A549 (cell line): ENCODE results near the gene F8. TPM values are rescaled to one million over a fixed set of nuclear protein-coding genes. Genes with fewer than 3 reads are reported as not detected.

Experiments used
- ATAC-seq, 2 experiments: fragments of 200-7000 bp in 1 of 2; fragments of >200 bp in 1 of 2; cut with Nextera tagmentation in 1 of 2; cut with Tn5 transposase in 1 of 2; 3 replicates each; pipeline versions ENCODE4 v1.8.0 to v1.9.1; 2018 to 2020; ENCODE audit warnings: mild to moderate bottlenecking in 1 of 2, moderate library complexity in 1 of 2
- CTCF ChIA-PET: fragments of 300-600 bp; sonication (Branson Sonifier 250); formaldehyde crosslinking; extraction: SDS; loops from one replicate; lab custom pipeline; 2021; ENCODE audit warnings: antibody characterized with exemption, inconsistent platforms; lab: Yijun Ruan, JAX
- POLR2A ChIA-PET: fragments of 350-600 bp; formaldehyde crosslinking; extraction: SDS; loops from one replicate; lab custom pipeline; 2021; ENCODE audit warnings: antibody characterized with exemption, inconsistent platforms; lab: Yijun Ruan, JAX
- DNase-seq, 2 experiments: peaks; one replicate each; pipeline versions ENCODE4 v3.0.0 to v3.0.0-alpha.2; 2011 to 2016; ENCODE audit warnings: low read depth in 1 of 2, low spot score in 1 of 2
- FAIRE-seq: peaks from 2 replicates; lab custom pipeline; 2011; peaks lifted over from hg19 to GRCh38; lab: Jason Lieb, UNC
- H3K27ac ChIP-seq, 2 experiments: fragments of >200 bp; sonication (Bioruptor Twin); formaldehyde crosslinking; 3 replicates each; pipeline ENCODE4 v1.5.1; 2016 to 2017
- H3K4me1 ChIP-seq: fragments of >200 bp; sonication (Bioruptor Twin); formaldehyde crosslinking; 3 replicates; pipeline ENCODE4 v1.6.1; 2016
- H3K4me2 ChIP-seq: fragments of >200 bp; sonication (Bioruptor Twin); formaldehyde crosslinking; 3 replicates; pipeline ENCODE4 v1.6.1; 2016
- H3K4me3 ChIP-seq: fragments of >200 bp; sonication (Bioruptor Twin); formaldehyde crosslinking; 3 replicates; pipeline ENCODE4 v1.5.1; 2016
- H3K9me3 ChIP-seq: fragments of >200 bp; sonication (Bioruptor Twin); formaldehyde crosslinking; 3 replicates; pipeline ENCODE4 v1.6.1; 2016
- BHLHE40 ChIP-seq: IDR thresholded peaks from 2 replicates; pipeline ENCODE4 v1.6.1; 2012; ENCODE audit warnings: low read depth, low read length, inconsistent platforms
- CBX8 ChIP-seq: fragments of 200-600 bp; sonication (generic); IDR thresholded peaks from 2 replicates; pipeline ENCODE4 v1.6.1; 2016
- CEBPB ChIP-seq, 2 experiments: fragments of >200 bp in 1 of 2; sonication (Bioruptor Twin) in 1 of 2; formaldehyde crosslinking in 1 of 2; IDR thresholded peaks; 2 replicates each; pipeline ENCODE4 v1.6.1; 2012 to 2016
- CHD4 ChIP-seq: fragments of 200-600 bp; sonication (generic); IDR thresholded peaks from 2 replicates; pipeline ENCODE4 v1.6.1; 2016; ENCODE audit warnings: antibody characterized with exemption, mild to moderate bottlenecking, borderline replicate concordance
- EHMT2 ChIP-seq: fragments of 200-600 bp; sonication (generic); IDR thresholded peaks from 2 replicates; pipeline ENCODE4 v1.6.1; 2016; ENCODE audit warnings: antibody characterized with exemption, low read depth, mild to moderate bottlenecking, moderate library complexity
- FOSL2 ChIP-seq, 2 experiments: fragments of 450-650 bp in 1 of 2; fragments of >200 bp in 1 of 2; sonication (Bioruptor Twin) in 1 of 2; formaldehyde crosslinking; IDR thresholded peaks; 2 replicates each; pipeline versions ENCODE4 v1.5.0 to v1.6.1; 2016 to 2020; ENCODE audit warnings: mild to moderate bottlenecking in 1 of 2, moderate library complexity in 1 of 2
- GATA3 ChIP-seq: IDR thresholded peaks from 2 replicates; pipeline ENCODE4 v1.6.1; 2012; ENCODE audit warnings: borderline replicate concordance
- HES2 ChIP-seq: fragments of >200 bp; sonication (Bioruptor Twin); formaldehyde crosslinking; IDR thresholded peaks from 2 replicates; pipeline ENCODE4 v1.6.1; 2016
- HEYL ChIP-seq: fragments of 250-450 bp; sonication (Bioruptor Pico); IDR thresholded peaks from 2 replicates; pipeline ENCODE4 v1.8.0; 2021; ENCODE audit warnings: mild to moderate bottlenecking, moderate library complexity
- JUN ChIP-seq, 2 experiments: fragments of >200 bp; sonication (Bioruptor Twin); formaldehyde crosslinking; IDR thresholded peaks; 2 replicates in 1 of 2; 3 replicates in 1 of 2; pipeline ENCODE4 v1.6.1; 2016 to 2017
- JUNB ChIP-seq: fragments of >200 bp; sonication (Bioruptor Twin); formaldehyde crosslinking; IDR thresholded peaks from 2 replicates; pipeline ENCODE4 v1.6.1; 2016
- KDM1A ChIP-seq: fragments of 200-600 bp; sonication (generic); IDR thresholded peaks from 2 replicates; pipeline ENCODE4 v1.6.1; 2016; ENCODE audit warnings: low read depth, mild to moderate bottlenecking
- KDM5A ChIP-seq: fragments of 200-600 bp; sonication (generic); IDR thresholded peaks from 2 replicates; pipeline ENCODE4 v1.6.1; 2016; ENCODE audit warnings: antibody characterized with exemption, mild to moderate bottlenecking
- NR3C1 ChIP-seq: fragments of >200 bp; sonication (Bioruptor Twin); formaldehyde crosslinking; IDR thresholded peaks from 3 replicates; pipeline ENCODE4 v1.6.1; 2017
- RAD21 ChIP-seq, 2 experiments: fragments of >200 bp in 1 of 2; sonication (Bioruptor Twin) in 1 of 2; formaldehyde crosslinking in 1 of 2; IDR thresholded peaks in 1 of 2; conservative IDR thresholded peaks in 1 of 2; 2 replicates in 1 of 2; 3 replicates in 1 of 2; pipeline ENCODE4 v1.6.1; 2012 to 2018; ENCODE audit warnings: inconsistent platforms in 1 of 2
- REST ChIP-seq: fragments of 200-600 bp; sonication (generic); IDR thresholded peaks from 2 replicates; pipeline ENCODE4 v1.6.1; 2016; ENCODE audit warnings: antibody characterized with exemption, mild to moderate bottlenecking, moderate library complexity
- RFX5 ChIP-seq: fragments of 450-650 bp; IDR thresholded peaks from 2 replicates; pipeline ENCODE4 v1.7.1; 2014; ENCODE audit warnings: antibody characterized with exemption, mild to moderate bottlenecking, moderate library complexity
- RNF2 ChIP-seq: fragments of 200-600 bp; sonication (generic); IDR thresholded peaks from 2 replicates; pipeline ENCODE4 v1.6.1; 2016; ENCODE audit warnings: low read depth, mild to moderate bottlenecking, antibody characterized with exemption, moderate library complexity, borderline replicate concordance
- SMC3 ChIP-seq: fragments of >200 bp; sonication (Bioruptor Twin); formaldehyde crosslinking; IDR thresholded peaks from 3 replicates; pipeline ENCODE4 v1.6.1; 2018; ENCODE audit warnings: inconsistent platforms
- TFCP2L1 ChIP-seq: fragments of 250-450 bp; sonication (Bioruptor Pico); IDR thresholded peaks from 2 replicates; pipeline ENCODE4 v1.5.0; 2021; ENCODE audit warnings: mild to moderate bottlenecking
- TP53 ChIP-seq: fragments of 250-450 bp; sonication (Bioruptor Pico); IDR thresholded peaks from 2 replicates; pipeline ENCODE4 v1.5.0; 2021; ENCODE audit warnings: mild to moderate bottlenecking, moderate library complexity
- ZC3H11A ChIP-seq: fragments of 450-650 bp; IDR thresholded peaks from 2 replicates; pipeline ENCODE4 v1.6.1; 2014; ENCODE audit warnings: antibody characterized with exemption, mild to moderate bottlenecking
- ZFP36 ChIP-seq: fragments of 450-650 bp; IDR thresholded peaks from 2 replicates; pipeline ENCODE4 v1.6.1; 2014; ENCODE audit warnings: borderline replicate concordance; ENCODE audit not compliant: partially characterized antibody
- ZNF302 ChIP-seq: fragments of 250-450 bp; sonication (Bioruptor Pico); IDR thresholded peaks from 2 replicates; pipeline ENCODE4 v1.9.0; 2021; ENCODE audit warnings: inconsistent platforms, mild to moderate bottlenecking, moderate library complexity
- WGBS: methylation state at CpG from one replicate; pipeline ENCODE4 v1.1.6; 2017; ENCODE audit errors: missing lambda C conversion rate; 5-methylcytosine and 5-hydroxymethylcytosine counted together
- polyA plus RNA-seq, 4 experiments: library from polyadenylated mRNA; depleted of rRNA in 3 of 4; stranded (reverse); fragments of >200 nt; fragmentation: RNase III in 1 of 4; extraction: RNeasy Plus Mini Kit Qiagen cat#74134 plus additional on column Dnase treatment in 1 of 4; gene quantifications; 2 replicates in 3 of 4; 3 replicates in 1 of 4; pipeline ENCODE4 v1.2.3, GENCODE V29; 2011 to 2017
- TF ChIP-seq, protein P1 (sequence below): IDR thresholded peaks from 2 replicates; pipeline ENCODE4 v1.6.1; 2012
- TF ChIP-seq, protein P2 (sequence below): fragments of >200 bp; sonication (Bioruptor Twin); formaldehyde crosslinking; IDR thresholded peaks from 3 replicates; pipeline ENCODE4 v1.5.1; 2016
- TF ChIP-seq, protein P3 (sequence below): fragments of 150-350 bp; IDR thresholded peaks from 2 replicates; pipeline ENCODE4 v1.6.1; 2014; ENCODE audit warnings: low read depth, mild to moderate bottlenecking, low read length

F8 gene
- polyA plus RNA-seq, 2 of the 4 experiments (the other 2 are of a cell fraction) = 4.3 to 6.9 TPM

- TF ChIP-seq RFX5 (no peak), ZFP36 (no peak), ZC3H11A (no peak), CEBPB (IDR thresholded peaks at IDR 0.05) (no peak), KDM5A (no peak), HES2 (no peak), JUN (IDR thresholded peaks at IDR 0.05) (no peak), BHLHE40 (no peak), TFCP2L1 (CRISPR knock-in tag) (no peak), KDM1A (no peak), HEYL (CRISPR knock-in tag) (no peak), EHMT2 (no peak), RAD21 (conservative IDR thresholded peaks at IDR 0.05 in 1 of 2, IDR thresholded peaks at IDR 0.05 in 1 of 2) (no peak), JUNB (no peak), SMC3 (no peak)
- TF ChIP-seq, all 56 proteins: peak for 0
- H3K4me1 ChIP-seq = no peaks in the 10 kb centered on the region
- H3K27ac ChIP-seq = no peak overlapping the region
- ChIA-PET CTCF (no interaction called here), POLR2A (no interaction called here)
- 4% methylated on average over 2 of the region's 2 CpGs for WGBS
- no peak overlapping the region for H3K4me2 ChIP-seq
- FAIRE-seq (no peak), DNase-seq (no peak), ATAC-seq (no peak)
- no peak overlapping the region for H3K4me3 ChIP-seq
- no peaks in the 10 kb centered on the region for H3K9me3 ChIP-seq
Measured at GRCh38 chrX:154968353-154968752, 54.2 kb downstream of the F8 start.

DNA sequence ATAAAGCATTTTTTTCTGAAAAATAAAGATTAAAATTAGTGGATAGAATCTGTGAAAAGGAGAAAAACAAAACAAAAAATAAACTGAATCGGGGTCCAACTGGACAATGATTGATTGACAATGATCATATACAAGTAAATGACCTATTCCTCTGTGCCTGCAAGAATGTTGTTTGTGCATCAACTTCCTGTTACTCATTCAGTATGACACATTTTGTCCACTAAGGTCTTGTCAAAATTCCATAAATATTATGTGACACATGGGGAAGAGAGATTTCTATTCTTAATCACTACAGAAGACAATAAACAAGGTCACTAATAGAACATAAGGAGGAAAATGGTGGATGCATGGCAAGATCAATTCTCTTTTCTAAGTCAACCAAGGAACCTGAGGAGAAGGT, 54.9 kb downstream of the F8 start:
- ChIA-PET POLR2A (no interaction called here), CTCF (no interaction called here)
- FAIRE-seq = peak; percentile 98
- ATAC-seq = no peak
- 0% methylated on average over 1 of the region's 1 CpG for WGBS
- Histone ChIP-seq H3K27ac (no peak overlapping the region), H3K9me3 (no peaks in the 10 kb centered on the region), H3K4me2 (no peak overlapping the region), H3K4me1 (no peaks in the 10 kb centered on the region), H3K4me3 (no peak overlapping the region)
- TF ChIP-seq FOSL2 (IDR thresholded peaks at IDR 0.05) = no peak
- peak; percentile 50 for TF ChIP-seq FOSL2 (CRISPR knock-in tag; IDR thresholded peaks at IDR 0.05)
- no peak for TF ChIP-seq BHLHE40
- peak in 1 of 2 experiments; percentile 13 for DNase-seq

- Histone ChIP-seq H3K4me1 (no peaks in the 10 kb centered on the region), H3K4me2 (no peak overlapping the region), H3K27ac (no peak overlapping the region), H3K9me3 (no peaks in the 10 kb centered on the region), H3K4me3 (no peak overlapping the region)
- TF ChIP-seq CBX8 (no peak), GATA3 (no peak), CHD4 (no peak), REST (no peak), NR3C1 (no peak), RNF2 (no peak), EHMT2 (no peak), ZFP36 (no peak), HEYL (CRISPR knock-in tag) (no peak), TP53 (CRISPR knock-in tag) (no peak), ZNF302 (no peak)
- TF ChIP-seq, protein P1, sequence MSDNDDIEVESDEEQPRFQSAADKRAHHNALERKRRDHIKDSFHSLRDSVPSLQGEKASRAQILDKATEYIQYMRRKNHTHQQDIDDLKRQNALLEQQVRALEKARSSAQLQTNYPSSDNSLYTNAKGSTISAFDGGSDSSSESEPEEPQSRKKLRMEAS = no peak
- TF ChIP-seq, protein P2, sequence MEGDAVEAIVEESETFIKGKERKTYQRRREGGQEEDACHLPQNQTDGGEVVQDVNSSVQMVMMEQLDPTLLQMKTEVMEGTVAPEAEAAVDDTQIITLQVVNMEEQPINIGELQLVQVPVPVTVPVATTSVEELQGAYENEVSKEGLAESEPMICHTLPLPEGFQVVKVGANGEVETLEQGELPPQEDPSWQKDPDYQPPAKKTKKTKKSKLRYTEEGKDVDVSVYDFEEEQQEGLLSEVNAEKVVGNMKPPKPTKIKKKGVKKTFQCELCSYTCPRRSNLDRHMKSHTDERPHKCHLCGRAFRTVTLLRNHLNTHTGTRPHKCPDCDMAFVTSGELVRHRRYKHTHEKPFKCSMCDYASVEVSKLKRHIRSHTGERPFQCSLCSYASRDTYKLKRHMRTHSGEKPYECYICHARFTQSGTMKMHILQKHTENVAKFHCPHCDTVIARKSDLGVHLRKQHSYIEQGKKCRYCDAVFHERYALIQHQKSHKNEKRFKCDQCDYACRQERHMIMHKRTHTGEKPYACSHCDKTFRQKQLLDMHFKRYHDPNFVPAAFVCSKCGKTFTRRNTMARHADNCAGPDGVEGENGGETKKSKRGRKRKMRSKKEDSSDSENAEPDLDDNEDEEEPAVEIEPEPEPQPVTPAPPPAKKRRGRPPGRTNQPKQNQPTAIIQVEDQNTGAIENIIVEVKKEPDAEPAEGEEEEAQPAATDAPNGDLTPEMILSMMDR = no peak
- TF ChIP-seq, protein P3, sequence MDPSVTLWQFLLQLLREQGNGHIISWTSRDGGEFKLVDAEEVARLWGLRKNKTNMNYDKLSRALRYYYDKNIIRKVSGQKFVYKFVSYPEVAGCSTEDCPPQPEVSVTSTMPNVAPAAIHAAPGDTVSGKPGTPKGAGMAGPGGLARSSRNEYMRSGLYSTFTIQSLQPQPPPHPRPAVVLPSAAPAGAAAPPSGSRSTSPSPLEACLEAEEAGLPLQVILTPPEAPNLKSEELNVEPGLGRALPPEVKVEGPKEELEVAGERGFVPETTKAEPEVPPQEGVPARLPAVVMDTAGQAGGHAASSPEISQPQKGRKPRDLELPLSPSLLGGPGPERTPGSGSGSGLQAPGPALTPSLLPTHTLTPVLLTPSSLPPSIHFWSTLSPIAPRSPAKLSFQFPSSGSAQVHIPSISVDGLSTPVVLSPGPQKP = no peak
- ChIA-PET CTCF (interaction anchor here (1.2 kb wide), 1 partner anchor 18 kb away, joined by 3 read pairs; no protein-coding TSS in a partner anchor), POLR2A (no interaction called here)
- ATAC-seq (no peak), DNase-seq (no peak), FAIRE-seq (no peak)
Measured at GRCh38 chrX:154961947-154962346, 60.6 kb downstream of the F8 start.
